SK-N-DZ (cell line): ENCODE data around the gene PGA3.
"Not testable (repeated sequence)": the region's sequence is repeated elsewhere in the genome, so short reads cannot be mapped to it uniquely, and the experiment has no call there.

Source experiments
- DNase-seq: peaks from one replicate; pipeline ENCODE4 v3.0.0-alpha.2; 2015; ENCODE audit warnings: low spot score

PGA3 gene

DNA sequence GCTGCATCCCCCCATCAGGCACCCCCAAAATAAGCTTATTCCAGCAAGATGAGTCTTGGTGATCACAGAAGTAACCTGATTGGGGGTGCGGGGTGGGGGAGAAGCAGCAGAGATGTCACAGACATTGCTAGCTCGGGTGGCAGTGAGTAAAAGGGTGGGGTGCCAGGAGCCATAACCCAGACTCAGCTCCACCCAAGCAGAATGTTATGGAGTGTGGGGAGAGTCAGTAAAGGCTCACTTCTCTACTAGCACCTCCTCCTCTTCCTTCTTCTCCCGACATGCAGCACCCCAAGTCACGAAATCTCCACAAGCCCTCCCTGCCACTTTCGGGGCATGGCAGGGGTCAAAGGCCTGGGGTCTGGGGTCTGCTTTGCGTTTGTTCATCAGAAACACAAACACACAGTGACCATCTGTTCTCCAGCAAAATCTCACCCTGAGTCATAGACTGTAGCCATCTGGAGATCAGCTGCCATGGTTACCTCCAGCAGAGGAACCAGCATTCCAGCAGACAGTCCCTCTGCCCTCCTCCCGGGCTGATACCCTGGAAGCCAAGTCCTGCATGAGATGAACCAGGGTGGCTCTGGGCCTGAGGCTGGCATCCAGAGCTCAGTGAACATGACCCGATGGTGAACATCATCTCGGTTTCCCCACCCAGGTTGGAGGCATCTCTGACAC, 4.5 kb downstream of the PGA3 start:
- not testable (repeated sequence) for DNase-seq

DNA sequence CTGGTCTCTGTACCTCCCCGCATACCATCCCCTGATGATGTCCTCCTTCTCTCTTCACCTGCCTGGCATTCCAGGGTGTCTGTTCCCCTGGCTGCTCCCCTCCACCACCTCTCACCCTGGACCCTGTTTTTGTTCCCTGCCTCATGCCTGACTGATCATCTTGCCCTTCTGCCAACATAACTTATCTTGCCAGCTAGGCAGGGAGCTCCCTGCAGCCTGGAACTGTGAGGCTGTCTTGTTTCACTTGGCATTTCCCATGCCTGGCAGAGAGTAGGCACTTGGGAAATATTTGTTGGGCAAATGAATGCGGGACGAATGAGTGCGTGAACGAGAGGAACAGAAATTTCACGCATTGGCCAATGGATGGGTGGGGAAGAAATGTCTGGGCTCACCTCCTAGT, 7.3 kb downstream of the PGA3 start:
- DNase-seq: not testable (repeated sequence)

DNA sequence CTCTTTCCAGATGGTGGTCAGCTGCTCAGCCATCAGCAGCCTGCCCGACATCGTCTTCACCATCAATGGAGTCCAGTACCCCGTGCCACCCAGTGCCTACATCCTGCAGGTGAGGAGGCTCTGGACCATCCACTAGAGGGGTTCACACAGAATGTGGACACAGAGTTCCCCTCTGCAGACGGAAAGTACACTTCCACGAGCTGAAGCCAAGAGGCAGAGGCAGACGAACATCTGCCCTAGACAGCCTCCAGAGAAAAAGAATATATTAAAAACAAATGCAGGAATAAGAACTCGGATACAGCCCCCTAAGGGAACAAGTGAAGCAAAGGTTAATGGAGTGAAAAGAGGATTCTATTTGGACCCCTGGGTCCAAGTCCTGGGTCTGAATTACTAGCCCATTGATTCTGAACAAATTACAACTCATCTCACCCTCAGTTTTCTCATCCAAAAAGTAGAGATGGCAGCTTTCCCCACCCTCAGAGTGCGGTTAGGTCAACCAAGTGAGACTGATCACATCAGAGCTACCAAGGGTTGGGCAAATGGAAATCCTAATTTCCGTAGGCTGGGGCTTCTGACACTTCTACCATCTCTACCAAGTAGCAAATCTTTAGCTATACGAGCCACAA, 8.1 kb downstream of the PGA3 start:
- not testable (repeated sequence) for DNase-seq

DNA sequence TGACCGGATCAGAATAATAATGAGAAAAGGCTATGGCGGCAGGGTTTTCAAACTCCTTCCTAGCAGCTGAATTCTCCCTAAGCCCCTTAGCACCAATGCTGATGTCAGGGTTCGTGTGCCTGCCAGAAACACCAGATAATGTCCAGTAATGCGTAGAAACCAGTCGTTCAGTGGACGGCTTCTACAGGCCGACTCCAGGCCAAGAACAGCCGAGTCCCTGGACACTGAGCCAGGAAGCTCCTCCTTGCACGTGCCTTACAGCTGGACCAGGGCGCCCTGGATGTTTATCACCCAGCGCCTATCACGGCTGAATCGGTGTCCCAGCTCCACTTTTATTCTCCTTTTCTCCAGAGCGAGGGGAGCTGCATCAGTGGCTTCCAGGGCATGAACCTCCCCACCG, 8.9 kb downstream of the PGA3 start:
- DNase-seq: not testable (repeated sequence)

DNA sequence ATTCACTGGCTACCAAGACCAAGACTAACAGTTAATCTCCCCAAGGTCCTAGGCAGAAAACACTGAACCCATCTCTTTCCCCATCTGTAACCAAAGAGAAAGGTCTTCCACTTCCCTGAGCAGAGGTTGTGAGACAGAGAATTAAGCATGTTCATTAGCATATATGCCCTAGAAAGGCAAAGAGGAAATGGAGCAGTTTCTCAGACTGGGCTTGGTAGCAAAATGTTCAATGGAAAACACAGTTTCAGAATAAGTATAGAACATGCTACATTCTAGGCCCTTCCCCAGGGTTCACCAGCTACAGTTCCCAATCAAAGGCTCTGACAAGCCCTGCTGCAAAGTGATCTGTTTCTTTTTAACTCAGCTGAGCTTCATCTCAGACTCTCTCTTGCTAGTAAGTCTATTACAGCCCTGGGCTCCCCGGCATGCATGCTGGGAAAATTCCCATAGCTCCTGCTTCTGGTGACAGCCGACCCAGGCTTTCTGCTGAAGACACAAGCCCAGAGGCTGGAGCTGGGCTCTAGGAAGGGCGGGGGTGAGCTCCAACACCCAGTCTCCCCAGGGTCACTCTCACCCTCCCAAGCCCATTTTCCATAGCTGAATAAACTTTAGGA, 10.5 kb downstream of the PGA3 start:
- DNase-seq: not testable (repeated sequence)

DNA sequence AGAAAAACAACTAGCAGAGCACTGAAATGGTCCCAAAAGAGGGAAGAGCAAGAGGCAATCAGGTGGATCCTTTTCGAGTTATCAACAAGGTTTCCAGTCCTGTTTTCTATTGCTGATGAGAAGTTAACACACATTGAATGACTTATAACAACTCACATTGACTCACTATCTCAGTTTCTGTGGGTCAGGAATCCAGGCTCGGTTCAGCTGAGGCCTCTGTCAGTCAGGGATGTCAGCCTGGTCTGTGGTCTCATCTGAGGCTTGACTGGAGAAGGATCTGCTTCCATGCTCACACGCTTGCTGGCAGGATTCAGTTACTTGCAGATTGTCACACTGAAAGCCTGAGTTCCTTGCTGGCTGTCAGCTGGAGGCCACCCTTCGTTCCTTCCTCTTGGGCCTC, 15.0 kb downstream of the PGA3 start:
- not testable (repeated sequence) for DNase-seq

DNA sequence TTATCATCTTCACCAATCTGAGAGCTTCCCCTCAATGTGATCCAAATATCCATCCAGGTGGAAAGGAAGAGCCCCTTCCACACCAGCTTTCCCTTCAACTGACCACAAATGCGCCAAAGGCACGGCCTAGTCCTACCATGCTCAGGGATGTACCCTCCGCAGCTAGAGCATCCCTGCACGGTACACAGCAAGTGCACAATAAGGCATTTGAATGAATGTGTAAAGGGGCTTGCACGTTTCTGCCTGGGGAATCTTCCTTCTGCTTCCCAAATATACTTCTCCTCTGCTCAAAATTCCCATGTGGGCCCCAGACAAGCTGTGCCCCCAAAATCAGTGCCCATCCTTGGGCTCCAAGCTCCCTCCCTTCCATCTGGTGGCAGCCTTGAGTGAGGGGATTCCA, 15.7 kb downstream of the PGA3 start:
- not testable (repeated sequence) for DNase-seq

DNA sequence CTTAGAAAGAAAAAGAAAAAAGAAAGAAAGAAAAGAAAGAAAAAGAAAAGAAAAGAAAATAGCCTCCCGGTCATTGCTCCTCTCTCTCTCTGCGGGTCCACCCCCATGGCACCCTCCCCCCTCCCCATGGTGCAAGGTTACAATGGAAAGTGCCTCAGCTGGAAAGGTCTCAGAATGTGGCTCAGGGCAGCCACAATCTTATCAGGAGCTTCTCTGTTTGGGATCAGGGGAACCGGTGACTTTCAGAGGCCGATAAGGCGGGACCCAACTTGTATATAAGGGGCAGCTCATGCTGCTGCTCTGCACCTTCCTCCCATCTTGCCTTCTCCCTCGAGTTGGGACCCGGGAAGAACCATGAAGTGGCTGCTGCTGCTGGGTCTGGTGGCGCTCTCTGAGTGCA, 18.7 kb downstream of the PGA3 start, which contains the start of gene PGA4:
TSS of gene PGA4 (plus strand) at position 301 of the 400 bp plus-strand sequence. CDS start at position 355, 54 bp downstream.
- DNase-seq: not testable (repeated sequence)

DNA sequence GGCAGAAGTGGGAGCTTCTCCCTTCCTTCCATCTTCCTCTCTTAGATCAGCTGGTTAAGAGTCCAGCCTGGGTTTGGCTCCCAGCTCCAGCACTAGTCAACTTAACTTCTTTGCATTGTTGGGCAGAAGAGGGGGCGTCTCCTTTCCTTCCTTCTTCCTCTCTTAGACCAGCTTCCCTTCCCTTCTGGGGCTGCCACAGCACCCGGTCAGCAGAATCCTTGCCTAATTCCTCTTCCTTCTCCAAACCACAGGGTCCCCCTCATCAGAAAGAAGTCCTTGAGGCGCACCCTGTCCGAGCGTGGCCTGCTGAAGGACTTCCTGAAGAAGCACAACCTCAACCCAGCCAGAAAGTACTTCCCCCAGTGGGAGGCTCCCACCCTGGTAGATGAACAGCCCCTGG, 19.4 kb downstream of the PGA3 start:
- DNase-seq: not testable (repeated sequence)

DNA sequence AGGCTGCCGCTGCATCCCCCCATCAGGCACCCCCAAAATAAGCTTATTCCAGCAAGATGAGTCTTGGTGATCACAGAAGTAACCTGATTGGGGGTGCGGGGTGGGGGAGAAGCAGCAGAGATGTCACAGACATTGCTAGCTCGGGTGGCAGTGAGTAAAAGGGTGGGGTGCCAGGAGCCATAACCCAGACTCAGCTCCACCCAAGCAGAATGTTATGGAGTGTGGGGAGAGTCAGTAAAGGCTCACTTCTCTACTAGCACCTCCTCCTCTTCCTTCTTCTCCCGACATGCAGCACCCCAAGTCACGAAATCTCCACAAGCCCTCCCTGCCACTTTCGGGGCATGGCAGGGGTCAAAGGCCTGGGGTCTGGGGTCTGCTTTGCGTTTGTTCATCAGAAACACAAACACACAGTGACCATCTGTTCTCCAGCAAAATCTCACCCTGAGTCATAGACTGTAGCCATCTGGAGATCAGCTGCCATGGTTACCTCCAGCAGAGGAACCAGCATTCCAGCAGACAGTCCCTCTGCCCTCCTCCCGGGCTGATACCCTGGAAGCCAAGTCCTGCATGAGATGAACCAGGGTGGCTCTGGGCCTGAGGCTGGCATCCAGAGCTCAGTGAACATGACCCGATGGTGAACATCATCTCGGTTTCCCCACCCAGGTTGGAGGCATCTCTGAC, 23.3 kb downstream of the PGA3 start:
- DNase-seq: not testable (repeated sequence)

DNA sequence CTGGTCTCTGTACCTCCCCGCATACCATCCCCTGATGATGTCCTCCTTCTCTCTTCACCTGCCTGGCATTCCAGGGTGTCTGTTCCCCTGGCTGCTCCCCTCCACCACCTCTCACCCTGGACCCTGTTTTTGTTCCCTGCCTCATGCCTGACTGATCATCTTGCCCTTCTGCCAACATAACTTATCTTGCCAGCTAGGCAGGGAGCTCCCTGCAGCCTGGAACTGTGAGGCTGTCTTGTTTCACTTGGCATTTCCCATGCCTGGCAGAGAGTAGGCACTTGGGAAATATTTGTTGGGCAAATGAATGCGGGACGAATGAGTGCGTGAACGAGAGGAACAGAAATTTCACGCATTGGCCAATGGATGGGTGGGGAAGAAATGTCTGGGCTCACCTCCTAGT, 26.1 kb downstream of the PGA3 start:
- not testable (repeated sequence) for DNase-seq

DNA sequence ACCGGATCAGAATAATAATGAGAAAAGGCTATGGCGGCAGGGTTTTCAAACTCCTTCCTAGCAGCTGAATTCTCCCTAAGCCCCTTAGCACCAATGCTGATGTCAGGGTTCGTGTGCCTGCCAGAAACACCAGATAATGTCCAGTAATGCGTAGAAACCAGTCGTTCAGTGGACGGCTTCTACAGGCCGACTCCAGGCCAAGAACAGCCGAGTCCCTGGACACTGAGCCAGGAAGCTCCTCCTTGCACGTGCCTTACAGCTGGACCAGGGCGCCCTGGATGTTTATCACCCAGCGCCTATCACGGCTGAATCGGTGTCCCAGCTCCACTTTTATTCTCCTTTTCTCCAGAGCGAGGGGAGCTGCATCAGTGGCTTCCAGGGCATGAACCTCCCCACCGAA, 27.7 kb downstream of the PGA3 start:
- not testable (repeated sequence) for DNase-seq

DNA sequence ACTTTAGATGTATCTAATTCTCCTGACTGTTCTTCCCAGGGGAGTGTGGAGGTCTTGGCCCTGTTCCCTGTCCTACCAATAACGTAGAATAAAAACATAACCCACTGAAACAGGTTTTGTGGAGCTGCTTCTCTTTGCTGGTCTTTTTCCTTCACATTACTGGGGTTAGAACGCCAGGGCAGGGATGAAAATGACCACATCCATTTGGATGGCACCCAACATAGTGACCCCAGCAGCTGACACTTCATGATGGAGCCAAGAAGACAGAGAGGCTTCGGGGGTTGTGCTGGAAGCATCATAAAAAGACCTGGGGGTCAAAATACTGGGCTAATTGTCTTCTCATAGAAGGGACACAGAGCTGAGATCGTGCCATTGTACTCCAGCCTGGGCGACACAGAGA, 28.3 kb downstream of the PGA3 start:
- DNase-seq: not testable (repeated sequence)

DNA sequence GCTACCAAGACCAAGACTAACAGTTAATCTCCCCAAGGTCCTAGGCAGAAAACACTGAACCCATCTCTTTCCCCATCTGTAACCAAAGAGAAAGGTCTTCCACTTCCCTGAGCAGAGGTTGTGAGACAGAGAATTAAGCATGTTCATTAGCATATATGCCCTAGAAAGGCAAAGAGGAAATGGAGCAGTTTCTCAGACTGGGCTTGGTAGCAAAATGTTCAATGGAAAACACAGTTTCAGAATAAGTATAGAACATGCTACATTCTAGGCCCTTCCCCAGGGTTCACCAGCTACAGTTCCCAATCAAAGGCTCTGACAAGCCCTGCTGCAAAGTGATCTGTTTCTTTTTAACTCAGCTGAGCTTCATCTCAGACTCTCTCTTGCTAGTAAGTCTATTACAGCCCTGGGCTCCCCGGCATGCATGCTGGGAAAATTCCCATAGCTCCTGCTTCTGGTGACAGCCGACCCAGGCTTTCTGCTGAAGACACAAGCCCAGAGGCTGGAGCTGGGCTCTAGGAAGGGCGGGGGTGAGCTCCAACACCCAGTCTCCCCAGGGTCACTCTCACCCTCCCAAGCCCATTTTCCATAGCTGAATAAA, 29.3 kb downstream of the PGA3 start:
- not testable (repeated sequence) for DNase-seq

DNA sequence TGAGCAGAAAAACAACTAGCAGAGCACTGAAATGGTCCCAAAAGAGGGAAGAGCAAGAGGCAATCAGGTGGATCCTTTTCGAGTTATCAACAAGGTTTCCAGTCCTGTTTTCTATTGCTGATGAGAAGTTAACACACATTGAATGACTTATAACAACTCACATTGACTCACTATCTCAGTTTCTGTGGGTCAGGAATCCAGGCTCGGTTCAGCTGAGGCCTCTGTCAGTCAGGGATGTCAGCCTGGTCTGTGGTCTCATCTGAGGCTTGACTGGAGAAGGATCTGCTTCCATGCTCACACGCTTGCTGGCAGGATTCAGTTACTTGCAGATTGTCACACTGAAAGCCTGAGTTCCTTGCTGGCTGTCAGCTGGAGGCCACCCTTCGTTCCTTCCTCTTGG, 33.8 kb downstream of the PGA3 start:
- DNase-seq: not testable (repeated sequence)

DNA sequence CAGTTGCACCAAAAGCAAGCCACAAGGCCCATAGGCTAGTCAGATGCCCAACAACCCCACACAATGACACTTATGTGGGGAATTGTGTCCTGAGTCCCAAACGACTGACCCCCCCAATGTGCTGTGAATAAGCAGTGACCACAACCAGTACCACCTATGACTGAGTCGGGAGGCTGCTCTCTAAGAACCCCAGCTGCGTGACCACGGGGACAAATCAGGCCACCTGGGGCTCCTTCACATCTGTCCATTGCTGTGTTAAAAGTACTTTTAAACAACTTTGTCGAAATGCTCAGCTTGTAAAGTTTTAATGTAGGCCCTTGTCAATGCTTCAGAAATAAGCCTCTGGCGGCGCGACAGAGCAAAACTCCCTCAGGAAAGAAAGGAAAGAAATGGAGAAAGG, 37.0 kb downstream of the PGA3 start:
- not testable (repeated sequence) for DNase-seq

DNA sequence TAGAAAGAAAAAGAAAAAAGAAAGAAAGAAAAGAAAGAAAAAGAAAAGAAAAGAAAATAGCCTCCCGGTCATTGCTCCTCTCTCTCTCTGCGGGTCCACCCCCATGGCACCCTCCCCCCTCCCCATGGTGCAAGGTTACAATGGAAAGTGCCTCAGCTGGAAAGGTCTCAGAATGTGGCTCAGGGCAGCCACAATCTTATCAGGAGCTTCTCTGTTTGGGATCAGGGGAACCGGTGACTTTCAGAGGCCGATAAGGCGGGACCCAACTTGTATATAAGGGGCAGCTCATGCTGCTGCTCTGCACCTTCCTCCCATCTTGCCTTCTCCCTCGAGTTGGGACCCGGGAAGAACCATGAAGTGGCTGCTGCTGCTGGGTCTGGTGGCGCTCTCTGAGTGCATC, 37.6 kb downstream of the PGA3 start, which contains the start of gene PGA5:
TSS of gene PGA5 (plus strand) at position 301 of the 400 bp plus-strand sequence. CDS start at position 353, 52 bp downstream.
- DNase-seq: not testable (repeated sequence)

DNA sequence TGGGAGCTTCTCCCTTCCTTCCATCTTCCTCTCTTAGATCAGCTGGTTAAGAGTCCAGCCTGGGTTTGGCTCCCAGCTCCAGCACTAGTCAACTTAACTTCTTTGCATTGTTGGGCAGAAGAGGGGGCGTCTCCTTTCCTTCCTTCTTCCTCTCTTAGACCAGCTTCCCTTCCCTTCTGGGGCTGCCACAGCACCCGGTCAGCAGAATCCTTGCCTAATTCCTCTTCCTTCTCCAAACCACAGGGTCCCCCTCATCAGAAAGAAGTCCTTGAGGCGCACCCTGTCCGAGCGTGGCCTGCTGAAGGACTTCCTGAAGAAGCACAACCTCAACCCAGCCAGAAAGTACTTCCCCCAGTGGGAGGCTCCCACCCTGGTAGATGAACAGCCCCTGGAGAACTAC, 38.2 kb downstream of the PGA3 start:
- not testable (repeated sequence) for DNase-seq

DNA sequence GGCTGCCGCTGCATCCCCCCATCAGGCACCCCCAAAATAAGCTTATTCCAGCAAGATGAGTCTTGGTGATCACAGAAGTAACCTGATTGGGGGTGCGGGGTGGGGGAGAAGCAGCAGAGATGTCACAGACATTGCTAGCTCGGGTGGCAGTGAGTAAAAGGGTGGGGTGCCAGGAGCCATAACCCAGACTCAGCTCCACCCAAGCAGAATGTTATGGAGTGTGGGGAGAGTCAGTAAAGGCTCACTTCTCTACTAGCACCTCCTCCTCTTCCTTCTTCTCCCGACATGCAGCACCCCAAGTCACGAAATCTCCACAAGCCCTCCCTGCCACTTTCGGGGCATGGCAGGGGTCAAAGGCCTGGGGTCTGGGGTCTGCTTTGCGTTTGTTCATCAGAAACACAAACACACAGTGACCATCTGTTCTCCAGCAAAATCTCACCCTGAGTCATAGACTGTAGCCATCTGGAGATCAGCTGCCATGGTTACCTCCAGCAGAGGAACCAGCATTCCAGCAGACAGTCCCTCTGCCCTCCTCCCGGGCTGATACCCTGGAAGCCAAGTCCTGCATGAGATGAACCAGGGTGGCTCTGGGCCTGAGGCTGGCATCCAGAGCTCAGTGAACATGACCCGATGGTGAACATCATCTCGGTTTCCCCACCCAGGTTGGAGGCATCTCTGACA, 42.1 kb downstream of the PGA3 start:
- DNase-seq: not testable (repeated sequence)

DNA sequence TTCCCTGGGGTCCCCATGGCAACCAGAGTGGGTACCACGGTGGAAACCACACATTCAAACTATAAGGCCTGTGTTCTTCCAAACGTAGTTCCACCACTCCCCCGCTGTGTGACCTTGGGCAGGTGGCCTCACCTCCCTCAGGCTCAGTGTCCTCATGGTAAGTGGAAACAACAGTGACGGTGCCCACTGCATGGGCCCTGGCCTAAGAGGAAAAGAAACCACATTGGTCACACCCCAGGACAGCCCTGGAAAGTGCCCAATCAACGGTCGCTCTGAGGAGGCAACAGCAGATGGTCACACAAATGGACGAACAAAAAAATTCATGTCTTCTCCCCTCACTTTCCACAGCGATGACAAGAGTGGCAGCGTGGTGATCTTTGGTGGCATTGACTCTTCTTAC, 44.8 kb downstream of the PGA3 start:
- not testable (repeated sequence) for DNase-seq

DNA sequence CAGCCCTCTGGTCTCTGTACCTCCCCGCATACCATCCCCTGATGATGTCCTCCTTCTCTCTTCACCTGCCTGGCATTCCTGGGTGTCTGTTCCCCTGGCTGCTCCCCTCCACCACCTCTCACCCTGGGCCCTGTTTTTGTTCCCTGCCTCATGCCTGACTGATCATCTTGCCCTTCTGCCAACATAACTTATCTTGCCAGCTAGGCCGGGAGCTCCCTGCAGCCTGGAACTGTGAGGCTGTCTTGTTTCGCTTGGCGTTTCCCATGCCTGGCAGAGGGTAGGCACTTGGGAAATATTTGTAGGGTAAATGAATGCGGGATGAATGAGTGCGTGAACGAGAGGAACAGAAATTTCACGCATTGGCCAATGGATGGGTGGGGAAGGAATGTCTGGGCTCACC, 45.9 kb downstream of the PGA3 start:
- not testable (repeated sequence) for DNase-seq
